Neural progenitor cell (in vitro differentiated cells): ENCODE data around the gene STRN. TPM values are rescaled to one million over a fixed set of nuclear protein-coding genes. Genes with fewer than 3 reads are reported as not detected.

Source experiments
- DNase-seq: peaks from one replicate; pipeline ENCODE4 v3.0.0-alpha.2; 2016; ENCODE audit warnings: low spot score
- H2AFZ ChIP-seq: fragments of 200-600 bp; sonication (generic); replicated peaks from 2 replicates; pipeline ENCODE4 v1.6.1; 2016; ENCODE audit warnings: antibody characterized with exemption
- H3F3A ChIP-seq: fragments of 200-600 bp; sonication (generic); 2 replicates; pipeline ENCODE4 v1.6.1; 2016; ENCODE audit warnings: antibody characterized with exemption, low read depth
- H3K27ac ChIP-seq: fragments of 200-600 bp; sonication (generic); 2 replicates; pipeline ENCODE4 v1.5.1; 2016; ENCODE audit warnings: mild to moderate bottlenecking
- H3K27me3 ChIP-seq: fragments of 200-600 bp; sonication (generic); 2 replicates; pipeline ENCODE4 v1.6.1; 2016; ENCODE audit warnings: mild to moderate bottlenecking, moderate library complexity
- H3K36me3 ChIP-seq: fragments of 200-600 bp; sonication (generic); 2 replicates; pipeline ENCODE4 v1.5.1; 2016
- H3K4me1 ChIP-seq: fragments of 200-600 bp; sonication (generic); 2 replicates; pipeline ENCODE4 v1.6.1; 2016; ENCODE audit warnings: mixed run types
- H3K4me2 ChIP-seq: fragments of 200-600 bp; sonication (generic); 2 replicates; pipeline ENCODE4 v1.6.1; 2016
- H3K4me3 ChIP-seq: fragments of 200-600 bp; sonication (generic); 2 replicates; pipeline ENCODE4 v1.5.1; 2016
- H3K79me2 ChIP-seq: fragments of 200-600 bp; sonication (generic); 2 replicates; pipeline ENCODE4 v1.6.1; 2016; ENCODE audit warnings: low read depth
- H3K9ac ChIP-seq: fragments of 200-600 bp; sonication (generic); 2 replicates; pipeline ENCODE4 v1.6.1; 2016
- H3K9me3 ChIP-seq: fragments of 200-600 bp; sonication (generic); 2 replicates; pipeline ENCODE4 v1.5.1; 2016; ENCODE audit warnings: low read depth
- H4K20me1 ChIP-seq: fragments of 200-600 bp; sonication (generic); 2 replicates; pipeline ENCODE4 v1.6.1; 2016; ENCODE audit warnings: low read depth
- H3K27ac Mint-ChIP-seq: 3 replicates; pipeline ENCODE4 v1.8.0; 2021; ENCODE audit warnings: mixed read lengths
- H3K27me3 Mint-ChIP-seq: 2 replicates; pipeline ENCODE4 v1.8.0; 2022; ENCODE audit warnings: low read depth, mild to moderate bottlenecking, inconsistent platforms, moderate library complexity, mixed read lengths; ENCODE audit not compliant: insufficient read depth
- H3K36me3 Mint-ChIP-seq: 3 replicates; pipeline ENCODE4 v1.8.0; 2021; ENCODE audit warnings: mixed read lengths
- H3K4me1 Mint-ChIP-seq: 3 replicates; pipeline ENCODE4 v1.8.0; 2021; ENCODE audit warnings: mixed read lengths
- H3K4me3 Mint-ChIP-seq: 3 replicates; pipeline ENCODE4 v1.8.0; 2021; ENCODE audit warnings: mild to moderate bottlenecking, moderate library complexity, mixed read lengths
- H3K9me3 Mint-ChIP-seq: 3 replicates; pipeline ENCODE4 v1.8.0; 2020; ENCODE audit warnings: mixed read lengths
- CTCF ChIP-seq: fragments of 200-600 bp; sonication (generic); IDR thresholded peaks from 2 replicates; pipeline ENCODE4 v1.5.1; 2017; ENCODE audit warnings: antibody characterized with exemption, mild to moderate bottlenecking
- EZH2 ChIP-seq: fragments of 200-600 bp; sonication (generic); IDR thresholded peaks from 2 replicates; pipeline ENCODE4 v1.6.1; 2017; ENCODE audit warnings: antibody characterized with exemption, mild to moderate bottlenecking, moderate library complexity
- EZH2phosphoT487 ChIP-seq: fragments of 200-600 bp; sonication (generic); IDR thresholded peaks from 2 replicates; pipeline ENCODE4 v1.6.1; 2017; ENCODE audit warnings: antibody characterized with exemption
- total RNA-seq: library from RNA; depleted of rRNA; stranded (reverse); fragments of >200 nt; gene quantifications from 2 replicates; pipeline ENCODE4 v1.2.3, GENCODE V29; 2015; ENCODE audit warnings: low replicate concordance

Gene STRN
- total RNA-seq, 1 donor from 2014 or later, result 20.9 TPM

GRCh38 chr2:36960005-36960675 is 6.2 kb downstream of the STRN start:
- no peak overlapping the region for H2AFZ ChIP-seq
- no peak overlapping the region for H3K4me3 ChIP-seq
- no peaks in the 10 kb centered on the region for H3K9me3 ChIP-seq
- no peaks in the 10 kb centered on the region for H3K36me3 ChIP-seq
- H3K79me2 ChIP-seq, result peaks cover 98% of the 10 kb centered on the region
- H3F3A ChIP-seq, result peaks cover 3% of the 10 kb centered on the region
- Mint-ChIP-seq H3K36me3 (peaks cover 5% of the 10 kb centered on the region), H3K9me3 (no peaks in the 10 kb centered on the region), H3K27me3 (peaks cover 4% of the 10 kb centered on the region), H3K4me1 (peaks cover 17% of the 10 kb centered on the region), H3K27ac (no peak overlapping the region), H3K4me3 (no peak overlapping the region)
- peaks cover 20% of the 10 kb centered on the region for H4K20me1 ChIP-seq
- no peak for DNase-seq
- H3K4me2 ChIP-seq, result no peak overlapping the region
- TF ChIP-seq EZH2, result no peak
- no peak for TF ChIP-seq CTCF
- no peak for TF ChIP-seq EZH2phosphoT487
- H3K9ac ChIP-seq, result no peak overlapping the region
- no peak overlapping the region for H3K27ac ChIP-seq
- peaks cover 13% of the 10 kb centered on the region for H3K4me1 ChIP-seq
- H3K27me3 ChIP-seq, result no peaks in the 10 kb centered on the region

GRCh38 chr2:36954977-36955607 is 11.2 kb downstream of the STRN start:
- Mint-ChIP-seq H3K9me3 (no peaks in the 10 kb centered on the region), H3K27me3 (no peaks in the 10 kb centered on the region), H3K4me1 (peaks cover 16% of the 10 kb centered on the region), H3K4me3 (no peak overlapping the region), H3K27ac (no peak overlapping the region), H3K36me3 (peaks cover 7% of the 10 kb centered on the region)
- H3F3A ChIP-seq, result no peaks in the 10 kb centered on the region
- peaks cover 14% of the 10 kb centered on the region for H4K20me1 ChIP-seq
- no peaks in the 10 kb centered on the region for H3K9me3 ChIP-seq
- no peak for TF ChIP-seq CTCF
- no peak for TF ChIP-seq EZH2phosphoT487
- TF ChIP-seq EZH2, result no peak
- no peaks in the 10 kb centered on the region for H3K4me1 ChIP-seq
- no peak overlapping the region for H3K27ac ChIP-seq
- no peak for DNase-seq
- no peaks in the 10 kb centered on the region for H3K27me3 ChIP-seq
- H3K9ac ChIP-seq, result no peak overlapping the region
- peaks cover 67% of the 10 kb centered on the region for H3K79me2 ChIP-seq
- no peak overlapping the region for H3K4me3 ChIP-seq
- no peak overlapping the region for H3K4me2 ChIP-seq
- H2AFZ ChIP-seq, result no peak overlapping the region
- H3K36me3 ChIP-seq, result no peaks in the 10 kb centered on the region

- H3K27ac ChIP-seq, result no peak overlapping the region
- Mint-ChIP-seq H3K9me3 (no peaks in the 10 kb centered on the region), H3K4me1 (peaks cover 16% of the 10 kb centered on the region), H3K27me3 (no peaks in the 10 kb centered on the region), H3K4me3 (no peak overlapping the region), H3K36me3 (peaks cover 2% of the 10 kb centered on the region), H3K27ac (no peak overlapping the region)
- peaks cover 56% of the 10 kb centered on the region for H3K79me2 ChIP-seq
- no peak overlapping the region for H2AFZ ChIP-seq
- peaks cover 14% of the 10 kb centered on the region for H4K20me1 ChIP-seq
- no peak for DNase-seq
- TF ChIP-seq CTCF, result no peak
- H3F3A ChIP-seq, result no peaks in the 10 kb centered on the region
- no peak overlapping the region for H3K9ac ChIP-seq
- no peaks in the 10 kb centered on the region for H3K9me3 ChIP-seq
- no peaks in the 10 kb centered on the region for H3K36me3 ChIP-seq
- no peaks in the 10 kb centered on the region for H3K4me1 ChIP-seq
- no peak overlapping the region for H3K4me3 ChIP-seq
- no peaks in the 10 kb centered on the region for H3K27me3 ChIP-seq
- H3K4me2 ChIP-seq, result no peak overlapping the region
These were observed 13.6 kb downstream of the STRN start for GRCh38 chr2:36952748-36953197.
